ENCODE measurements around the gene GARNL3.
A peak's percentile ranks its signal among the peaks of the same experiment; 100 is the strongest.

The GARNL3 gene

GRCh38 chr9:127264462-127265219 lies at the start of gene GARNL3:
Gene GARNL3, plus strand, starts transcription at chr9:127264774. Its CDS starts 104 bp downstream, at chr9:127264878.
- DNase-seq (ENCODE audit: low read depth) = no peak

- no peak for DNase-seq (ENCODE audit: low read depth)
These were observed 49.0 kb upstream of the GARNL3 start for GRCh38 chr9:127215268-127216209.

- DNase-seq (ENCODE audit: low read depth) = no peak
These were observed 48.2 kb upstream of the GARNL3 start for GRCh38 chr9:127216210-127216887.

GRCh38 chr9:127216888-127217217 lies 47.7 kb upstream of the GARNL3 start:
- no peak for DNase-seq (ENCODE audit: low read depth)

GRCh38 chr9:127218818-127219217 lies 45.8 kb upstream of the GARNL3 start:
- no peak for DNase-seq (ENCODE audit: low read depth)

GRCh38 chr9:127219520-127219919 lies 45.1 kb upstream of the GARNL3 start:
- no peak for DNase-seq (ENCODE audit: low read depth)

GRCh38 chr9:127221695-127222094 lies 42.9 kb upstream of the GARNL3 start:
- no peak for DNase-seq (ENCODE audit: low read depth)

GRCh38 chr9:127222388-127223095 lies 42.0 kb upstream of the GARNL3 start:
- no peak for DNase-seq (ENCODE audit: low read depth)

- DNase-seq (ENCODE audit: low read depth) = no peak
These were observed 41.3 kb upstream of the GARNL3 start for GRCh38 chr9:127223266-127223665.

- DNase-seq (ENCODE audit: low read depth) = no peak
These were observed 40.8 kb upstream of the GARNL3 start for GRCh38 chr9:127223810-127224177.

GRCh38 chr9:127224178-127224882 lies 40.2 kb upstream of the GARNL3 start:
- DNase-seq (ENCODE audit: low read depth) = peak; percentile 5

GRCh38 chr9:127224883-127225739 lies 39.5 kb upstream of the GARNL3 start:
- peak; percentile 49 for DNase-seq (ENCODE audit: low read depth)

GRCh38 chr9:127225801-127226625 lies 38.6 kb upstream of the GARNL3 start:
- DNase-seq (ENCODE audit: low read depth) = no peak

GRCh38 chr9:127229691-127230417 lies 34.7 kb upstream of the GARNL3 start:
- DNase-seq (ENCODE audit: low read depth) = no peak

- no peak for DNase-seq (ENCODE audit: low read depth)
These were observed 32.9 kb upstream of the GARNL3 start for GRCh38 chr9:127231666-127232065.

- no peak for DNase-seq (ENCODE audit: low read depth)
These were observed 31.6 kb upstream of the GARNL3 start for GRCh38 chr9:127232833-127233549.

- no peak for DNase-seq (ENCODE audit: low read depth)
These were observed 31.0 kb upstream of the GARNL3 start for GRCh38 chr9:127233550-127233949.

GRCh38 chr9:127233989-127234388 lies 30.6 kb upstream of the GARNL3 start:
- no peak for DNase-seq (ENCODE audit: low read depth)
